T-helper 2 cell (primary cell): ENCODE data around the gene SDC3.

Experiments used
- DNase-seq, 5 experiments: peaks; one replicate each; pipeline versions ENCODE4 v3.0.0 to v3.0.0-alpha.2; 2012 to 2022

Gene SDC3

DNA sequence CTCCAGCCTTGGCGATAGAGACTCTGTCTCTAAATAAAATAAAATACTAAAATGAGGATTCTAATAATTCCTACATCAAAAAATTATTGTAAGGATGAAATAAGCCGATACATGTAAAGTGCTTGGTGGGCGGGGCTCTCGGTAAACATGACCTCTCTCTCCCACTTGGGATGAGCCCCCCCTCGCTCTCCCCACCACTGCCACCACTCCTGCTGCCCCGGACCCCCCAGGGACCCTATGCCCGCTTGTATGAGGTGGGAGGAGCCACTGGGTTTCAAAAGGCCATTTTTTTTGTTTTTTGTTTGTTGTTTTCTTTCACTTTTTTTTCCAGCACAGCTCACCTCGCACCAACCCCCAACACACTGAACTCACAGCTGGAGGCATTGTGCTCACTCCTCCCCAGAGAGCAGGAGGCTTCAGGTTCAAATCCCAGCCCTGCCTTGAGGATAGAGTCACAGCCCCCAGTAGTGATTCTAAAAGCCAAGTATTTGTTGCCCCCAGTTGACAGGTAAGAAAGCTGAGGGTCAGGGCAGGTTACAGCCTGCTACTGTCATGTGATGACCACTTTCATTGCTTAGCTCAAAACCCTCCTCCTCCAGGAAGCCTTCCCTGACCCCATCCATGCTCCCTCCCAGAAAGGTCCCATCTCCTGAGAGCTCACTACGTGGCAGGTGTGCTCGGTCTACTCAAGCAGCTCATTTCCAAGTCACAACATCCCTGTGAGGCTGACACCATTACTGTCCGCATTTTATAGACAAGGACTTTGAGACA lies 4.2 kb downstream of the SDC3 start:
- DNase-seq: no peak

DNA sequence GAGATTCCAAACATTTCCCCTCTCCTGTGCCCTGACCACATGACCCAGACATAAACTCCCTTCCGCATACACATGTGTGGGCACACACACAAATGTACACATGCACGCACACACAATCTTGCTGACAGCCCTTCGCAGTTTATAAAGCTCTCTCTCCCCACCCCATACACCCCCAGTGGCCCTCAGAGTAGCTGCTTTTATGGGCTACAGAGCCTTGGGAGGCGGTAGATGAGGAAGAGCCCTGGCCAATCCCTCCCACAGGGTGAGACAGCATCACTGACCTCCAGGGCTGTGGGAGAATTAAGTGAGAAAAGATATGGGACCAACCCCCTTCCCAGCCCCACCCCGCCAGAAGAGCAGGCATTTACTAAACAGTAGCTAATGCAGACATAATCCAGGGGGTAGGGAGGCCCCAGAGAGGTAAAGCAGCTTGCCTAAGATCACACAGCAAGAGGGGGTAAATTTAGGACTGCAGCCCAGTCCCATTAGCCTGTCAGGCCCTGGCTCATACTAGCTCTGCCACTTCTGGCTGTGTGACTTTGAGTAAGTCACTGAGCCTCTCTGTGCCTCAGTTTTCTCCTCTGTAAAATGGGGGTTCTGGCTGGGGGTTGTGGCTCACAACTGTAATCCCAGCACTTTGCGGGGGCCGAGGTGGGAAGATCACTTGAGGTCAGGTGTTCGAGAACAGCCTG lies 5.1 kb downstream of the SDC3 start:
- DNase-seq: no peak

DNA sequence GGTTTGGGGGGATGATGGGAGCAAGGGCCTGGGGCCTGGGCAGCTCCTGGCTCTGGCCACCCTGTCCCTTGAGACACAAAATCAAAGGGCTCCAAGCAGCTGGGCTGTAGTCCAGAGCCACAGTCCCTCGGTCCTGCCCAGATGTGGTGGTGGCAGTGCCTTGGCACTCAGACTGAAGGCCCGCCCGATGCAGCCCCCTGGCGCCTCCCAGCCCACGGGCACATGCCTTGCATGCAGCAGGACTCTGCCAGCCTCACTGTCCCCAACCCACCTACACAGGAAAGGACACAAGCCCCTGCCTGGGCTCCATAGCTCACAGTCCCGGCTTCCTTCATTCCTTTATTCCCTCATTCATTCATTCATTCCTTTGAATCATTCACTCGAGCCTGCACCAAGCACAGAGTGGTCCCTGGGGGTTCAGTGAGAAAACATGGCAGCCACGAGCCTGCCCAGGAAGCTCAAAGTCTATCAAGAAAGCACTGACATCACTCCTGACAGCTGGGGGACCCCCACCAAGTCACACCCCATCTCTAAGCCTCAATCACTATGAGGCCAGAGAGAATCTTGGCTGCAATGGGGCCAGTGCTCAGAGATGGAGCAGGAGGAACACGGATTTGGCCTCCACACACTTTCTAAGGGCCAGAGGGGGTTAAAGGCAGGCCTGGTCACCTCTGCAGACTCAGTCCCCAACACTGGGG lies 5.8 kb downstream of the SDC3 start:
- DNase-seq: no peak

DNA sequence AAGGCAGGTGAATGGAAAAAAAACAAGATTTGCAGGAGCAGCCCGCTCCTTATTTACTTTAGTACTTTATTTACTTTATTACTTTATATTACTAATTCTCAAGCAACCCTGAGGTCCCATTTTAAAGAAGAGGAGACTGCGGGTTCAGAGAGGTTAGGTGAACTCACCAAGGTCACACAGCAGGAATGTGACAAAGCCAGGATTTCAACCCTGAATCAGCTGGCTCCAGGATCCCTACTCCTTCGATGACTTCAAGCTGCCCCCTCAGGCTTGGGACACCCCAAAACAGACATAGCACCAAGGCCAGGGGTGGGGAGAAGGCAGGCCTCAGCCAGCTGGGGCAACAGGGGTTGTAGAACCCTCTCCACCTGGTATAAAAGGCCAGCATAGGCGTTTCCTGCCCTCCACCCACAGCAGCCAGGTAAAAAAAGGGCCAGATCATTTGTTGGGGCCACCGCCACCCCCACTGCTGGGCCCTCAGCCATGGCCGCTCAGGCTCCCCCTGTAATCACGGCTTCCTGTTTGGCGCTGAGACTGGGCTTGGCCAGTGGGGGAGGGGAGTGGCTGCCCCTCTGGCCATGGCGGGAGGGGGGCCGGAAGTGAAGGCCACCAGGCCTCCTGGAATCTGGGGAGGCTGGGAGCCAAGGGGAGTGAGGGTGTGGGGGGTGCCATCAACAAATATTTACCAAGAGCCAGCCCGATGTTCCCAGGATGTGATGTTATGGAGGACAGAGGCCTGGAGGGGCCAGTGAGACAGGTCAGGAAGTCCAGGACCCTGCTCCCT lies 6.6 kb downstream of the SDC3 start:
- DNase-seq: no peak

DNA sequence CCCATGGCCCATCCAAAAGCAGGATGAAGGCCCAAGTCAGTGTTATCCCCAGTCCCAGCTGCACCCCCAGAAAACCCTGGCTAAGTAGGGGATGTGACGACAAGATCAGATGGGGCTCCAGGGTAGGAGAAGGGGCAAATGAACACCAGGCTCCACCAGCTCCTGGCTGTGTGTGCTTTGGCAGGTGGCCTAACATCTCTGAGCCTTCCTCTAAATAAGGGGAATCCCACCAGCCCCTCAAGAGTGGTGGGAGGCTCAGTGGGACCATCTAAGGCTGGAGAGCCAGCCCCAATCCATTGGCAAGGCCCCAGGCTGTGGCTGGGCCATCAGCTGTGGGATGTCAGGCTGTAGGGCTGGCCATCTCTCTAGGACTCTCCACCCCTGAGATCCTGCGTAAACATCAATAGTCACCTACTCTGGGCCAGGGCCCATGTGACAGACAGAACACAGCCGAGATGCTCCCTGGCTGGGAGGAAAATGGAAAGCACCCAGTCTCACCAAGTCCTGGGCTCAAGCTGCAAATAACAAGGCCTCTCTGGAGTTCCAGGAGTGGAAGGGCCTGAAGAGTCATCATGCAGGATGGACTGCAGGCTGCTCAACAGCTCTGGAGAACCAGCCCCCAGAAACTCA lies 7.5 kb downstream of the SDC3 start:
- no peak for DNase-seq

DNA sequence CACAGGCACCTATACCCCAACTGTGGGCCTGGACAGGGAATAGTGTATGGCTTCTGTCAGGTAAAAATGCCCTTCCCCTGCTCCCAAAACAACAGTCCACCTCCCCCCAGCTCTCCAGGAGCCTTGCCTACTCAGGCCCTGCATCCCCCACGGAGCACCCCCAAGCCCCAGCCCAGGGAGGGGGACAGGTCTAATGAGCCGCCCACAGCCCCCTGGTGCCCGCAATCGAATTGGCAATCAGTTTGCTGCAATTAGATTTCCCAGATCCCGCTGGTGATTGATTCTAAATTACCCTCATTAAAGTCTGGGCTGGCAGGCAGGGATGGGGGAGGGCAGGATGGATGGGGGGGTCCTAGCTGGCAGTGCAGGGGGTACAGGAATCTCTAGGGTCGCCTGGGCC lies 8.1 kb downstream of the SDC3 start:
- DNase-seq: no peak

DNA sequence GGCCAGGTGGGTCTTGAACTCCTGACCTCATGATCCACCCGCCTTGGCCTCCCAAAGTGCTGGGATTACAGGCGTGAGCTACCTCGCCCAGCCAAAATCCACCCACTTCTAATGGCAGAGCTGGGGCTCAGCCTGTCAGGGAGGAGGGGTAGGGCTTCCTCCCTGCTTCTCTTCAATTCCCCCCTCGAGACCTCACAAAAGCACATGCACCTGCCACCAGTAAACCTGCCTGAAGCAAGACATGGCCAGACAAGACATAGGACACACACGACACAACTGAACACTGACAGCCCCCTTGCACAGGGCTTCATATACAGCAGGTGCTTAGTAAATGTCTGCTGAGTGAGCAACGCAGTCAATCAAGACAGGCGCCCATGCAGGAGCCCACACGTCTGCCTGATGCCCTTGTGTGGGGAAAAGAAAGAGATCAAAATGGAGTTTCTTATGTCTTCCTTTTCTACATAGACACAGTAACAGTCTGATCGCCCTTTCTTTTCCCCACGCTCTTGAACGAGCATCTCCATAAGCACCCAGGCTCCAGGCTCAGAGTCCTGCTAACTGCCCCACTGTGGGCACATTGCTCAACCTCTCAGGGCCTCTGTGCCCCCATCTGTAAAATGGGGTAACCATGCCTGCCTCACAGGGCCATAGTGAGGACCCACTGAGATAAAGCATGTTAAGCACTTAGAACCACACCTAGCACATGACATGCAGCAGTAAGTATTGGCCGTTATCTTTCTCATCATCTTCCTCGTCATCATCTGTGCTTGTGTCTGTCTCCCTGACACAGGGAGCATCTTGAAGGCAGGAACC lies 8.8 kb downstream of the SDC3 start:
- no peak for DNase-seq

DNA sequence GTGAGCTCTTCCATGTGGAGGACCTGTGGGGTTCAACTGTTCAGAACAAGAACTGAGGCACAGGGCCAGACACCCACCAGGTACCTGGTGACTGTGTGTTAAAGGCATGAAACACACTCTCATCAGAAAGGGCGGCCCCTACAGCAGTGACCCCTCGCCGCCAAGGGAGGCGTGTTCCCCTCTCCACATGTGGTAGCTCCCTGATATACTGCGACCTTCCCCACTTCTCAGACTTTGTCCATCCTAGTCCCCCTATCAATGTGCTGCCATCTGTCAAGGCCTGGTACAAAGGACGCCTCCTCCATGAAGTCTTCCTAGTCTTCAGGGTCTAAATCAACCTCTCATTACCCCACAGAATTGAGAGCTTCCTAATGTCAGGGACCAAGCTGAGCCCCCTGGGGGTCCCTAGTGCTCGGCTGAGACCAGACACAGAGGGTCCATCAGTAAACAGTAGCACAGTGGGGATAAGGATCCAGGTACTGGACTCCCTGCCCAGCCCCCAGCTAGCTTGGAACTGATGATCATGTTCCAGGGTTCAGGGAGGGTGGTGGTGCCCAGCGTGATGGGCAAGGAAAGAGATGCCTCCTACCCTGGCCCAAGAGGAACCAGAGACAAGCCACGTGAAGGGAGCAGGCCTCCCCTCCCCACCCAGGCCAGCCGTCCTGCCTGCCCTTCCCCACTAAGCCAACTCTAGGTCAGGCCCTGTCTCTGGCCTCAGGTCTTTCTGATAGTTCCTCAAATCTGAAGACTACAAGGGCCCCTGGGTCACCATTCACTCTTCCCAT lies 10.3 kb downstream of the SDC3 start:
- no peak for DNase-seq

DNA sequence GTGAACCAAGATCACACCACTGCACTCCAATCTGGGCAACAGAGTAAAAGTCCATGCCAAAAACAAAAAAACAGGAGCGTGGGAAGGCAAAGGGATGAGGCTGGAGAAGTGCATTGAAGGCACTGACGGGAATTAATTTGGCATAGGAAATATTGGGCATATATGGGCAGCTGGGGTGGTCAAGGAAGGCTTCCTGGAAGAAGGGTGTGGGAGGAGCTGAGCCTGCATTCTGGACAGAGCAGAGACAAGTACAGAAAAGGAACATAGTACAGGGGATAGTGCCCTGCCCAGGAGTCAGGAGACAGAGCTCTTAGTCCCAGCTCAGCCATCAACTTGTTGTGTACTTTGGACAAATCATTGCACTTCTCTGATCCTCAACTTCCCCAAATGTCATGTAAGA lies 11.7 kb downstream of the SDC3 start:
- DNase-seq: no peak

DNA sequence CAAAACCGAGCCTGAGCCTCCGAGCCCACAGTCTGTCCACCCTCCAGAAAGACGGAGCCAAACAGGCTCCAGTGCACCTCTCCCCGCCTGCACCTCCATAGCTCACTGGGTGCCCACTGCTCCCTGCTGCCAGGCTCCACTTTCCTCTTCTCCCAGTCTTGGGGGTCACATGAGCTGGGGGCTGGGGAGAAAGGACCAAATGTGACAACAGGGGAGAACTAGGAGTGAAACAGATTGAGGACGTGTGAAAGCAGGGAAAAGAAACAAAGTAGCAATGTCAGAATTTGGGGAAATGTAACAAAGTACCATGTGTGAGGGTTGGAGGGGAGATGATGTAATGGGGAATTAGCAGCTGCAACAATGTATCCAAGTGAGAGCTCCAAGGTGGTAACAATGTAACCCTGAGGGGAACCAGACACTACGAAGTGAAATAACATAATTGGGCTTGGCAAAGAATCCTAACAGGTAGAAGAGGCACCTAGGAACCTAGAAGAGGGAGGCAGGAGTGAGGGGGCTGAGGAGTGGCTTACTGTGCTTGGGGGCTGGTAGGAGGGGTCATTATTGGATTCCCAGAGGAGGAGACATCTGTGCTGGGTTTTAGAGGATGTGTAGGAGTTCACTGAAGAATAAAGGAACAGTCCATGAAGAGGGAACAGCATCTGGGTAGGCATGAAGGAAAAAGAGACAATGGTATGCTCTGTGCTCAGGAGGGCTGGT lies 12.5 kb downstream of the SDC3 start:
- no peak for DNase-seq

DNA sequence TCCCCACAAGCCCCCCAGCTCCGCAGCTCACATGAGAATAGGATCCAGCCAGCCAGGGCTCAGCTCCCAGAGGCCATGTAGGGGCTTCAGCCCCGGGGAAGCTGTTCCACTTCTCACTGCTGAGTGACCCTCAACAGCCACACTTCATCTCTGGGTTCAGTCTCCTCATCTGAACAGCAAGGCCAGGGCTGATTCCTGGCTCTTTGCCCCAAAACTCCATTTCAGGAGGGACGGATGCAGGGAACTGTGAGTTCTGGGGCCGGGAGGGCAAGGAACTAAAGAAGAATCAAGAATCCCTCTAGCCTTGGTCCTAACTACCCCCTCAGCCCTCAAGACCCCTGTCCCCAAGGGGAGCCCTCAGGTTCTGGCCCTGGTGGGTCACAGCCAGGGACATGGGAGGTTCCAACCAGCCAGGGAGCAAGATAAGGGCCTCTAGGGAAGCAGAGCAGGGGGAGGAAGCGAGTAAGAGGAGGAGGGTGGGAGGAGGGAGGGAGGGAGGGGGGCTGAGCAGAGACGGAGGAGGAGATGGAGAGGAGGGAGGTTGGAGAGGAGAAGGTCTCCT lies 13.1 kb downstream of the SDC3 start:
- no peak for DNase-seq

DNA sequence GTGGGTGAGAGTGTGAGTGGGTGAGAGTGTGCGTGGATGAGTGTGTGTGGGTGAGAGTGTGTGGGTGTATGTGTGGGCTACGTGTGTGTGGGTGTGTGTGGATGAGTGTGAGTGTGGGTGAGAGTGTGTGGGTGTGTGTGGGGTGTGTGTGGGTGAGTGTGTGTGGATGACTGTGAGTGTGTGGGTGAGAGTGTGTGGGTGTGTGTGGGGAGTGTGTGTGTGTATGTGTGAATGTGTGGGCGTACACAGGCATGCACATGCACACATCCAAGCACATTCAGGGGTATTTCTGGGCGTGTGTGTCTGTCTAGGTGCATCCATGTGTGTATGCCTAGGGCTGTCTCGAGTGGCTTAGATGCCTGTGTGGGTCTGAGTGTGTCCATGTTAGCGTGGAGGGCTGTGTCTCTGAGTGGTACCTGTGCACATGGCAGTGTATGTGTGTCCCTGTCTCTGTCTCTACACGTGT lies 14.0 kb downstream of the SDC3 start:
- no peak for DNase-seq

DNA sequence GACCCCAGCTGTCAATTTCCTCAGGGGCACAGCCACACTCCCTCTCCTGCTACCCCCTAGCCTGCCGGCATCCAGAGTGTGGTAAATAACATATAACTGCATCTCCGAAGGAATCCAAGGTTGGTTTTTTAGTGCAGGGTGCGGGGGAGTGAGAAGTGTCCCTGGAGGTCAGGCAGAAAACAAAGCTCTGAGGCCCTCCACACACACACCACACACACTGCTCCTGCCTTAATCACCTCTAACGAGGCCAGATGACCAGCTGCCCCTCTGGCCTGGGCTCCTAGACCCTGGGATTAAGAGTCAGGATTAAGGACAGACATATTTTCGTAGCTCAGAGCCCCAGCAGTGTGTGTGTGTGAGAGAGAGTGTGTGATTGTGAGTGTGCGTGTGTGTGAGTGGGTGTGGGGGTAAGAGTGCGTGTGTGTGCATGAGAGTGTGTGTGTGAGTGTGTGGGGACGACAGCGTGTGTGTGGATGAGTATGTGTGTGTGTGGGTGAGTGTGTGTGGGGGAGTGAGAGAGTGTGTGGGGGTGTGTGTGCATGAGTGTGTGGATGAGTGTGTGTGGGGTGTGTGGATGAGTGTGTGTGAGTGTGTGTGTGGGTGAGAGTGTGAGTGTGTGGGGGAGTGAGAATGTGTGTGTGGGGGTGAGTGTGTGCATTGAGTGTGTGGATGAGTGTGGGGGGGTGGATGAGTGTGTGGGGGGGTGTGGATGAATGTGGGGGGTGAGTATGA lies 14.6 kb downstream of the SDC3 start:
- DNase-seq: no peak

DNA sequence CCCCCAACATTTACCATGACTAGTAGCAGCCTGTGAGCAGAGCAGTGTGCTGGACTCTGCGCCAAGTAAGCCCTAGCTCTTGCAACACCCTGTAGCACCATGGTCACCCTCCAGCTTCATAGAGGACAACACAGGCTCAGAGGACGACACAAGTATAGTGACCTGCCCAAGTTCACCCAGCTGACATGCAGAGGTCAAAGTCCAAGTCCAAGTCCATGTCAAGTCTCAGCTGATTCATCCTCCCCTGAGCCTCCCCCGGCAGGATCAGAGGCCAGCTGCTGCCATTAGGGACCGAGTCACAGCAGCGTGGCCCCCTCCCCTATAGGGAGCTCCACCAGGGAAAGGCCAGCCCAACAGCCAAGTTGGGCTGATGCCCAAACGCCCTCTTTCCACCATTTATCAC lies 15.9 kb downstream of the SDC3 start:
- no peak for DNase-seq

DNA sequence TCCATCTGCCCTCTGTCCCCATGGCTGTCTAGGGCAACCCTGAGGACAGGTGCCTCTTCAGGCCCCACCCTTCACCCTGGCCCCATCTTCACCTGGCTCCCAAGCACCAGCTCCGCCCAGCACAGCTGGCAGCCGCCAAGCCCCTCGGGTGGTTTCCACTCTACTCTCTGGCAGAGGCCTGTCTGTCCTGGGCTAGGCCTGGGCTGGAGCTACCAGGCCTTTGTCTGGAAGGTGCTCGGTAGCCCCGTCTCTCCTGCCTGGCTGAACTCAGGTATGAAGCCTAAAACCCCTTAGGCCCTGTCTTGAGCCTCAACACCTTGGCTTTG lies 17.4 kb downstream of the SDC3 start:
- DNase-seq: no peak

DNA sequence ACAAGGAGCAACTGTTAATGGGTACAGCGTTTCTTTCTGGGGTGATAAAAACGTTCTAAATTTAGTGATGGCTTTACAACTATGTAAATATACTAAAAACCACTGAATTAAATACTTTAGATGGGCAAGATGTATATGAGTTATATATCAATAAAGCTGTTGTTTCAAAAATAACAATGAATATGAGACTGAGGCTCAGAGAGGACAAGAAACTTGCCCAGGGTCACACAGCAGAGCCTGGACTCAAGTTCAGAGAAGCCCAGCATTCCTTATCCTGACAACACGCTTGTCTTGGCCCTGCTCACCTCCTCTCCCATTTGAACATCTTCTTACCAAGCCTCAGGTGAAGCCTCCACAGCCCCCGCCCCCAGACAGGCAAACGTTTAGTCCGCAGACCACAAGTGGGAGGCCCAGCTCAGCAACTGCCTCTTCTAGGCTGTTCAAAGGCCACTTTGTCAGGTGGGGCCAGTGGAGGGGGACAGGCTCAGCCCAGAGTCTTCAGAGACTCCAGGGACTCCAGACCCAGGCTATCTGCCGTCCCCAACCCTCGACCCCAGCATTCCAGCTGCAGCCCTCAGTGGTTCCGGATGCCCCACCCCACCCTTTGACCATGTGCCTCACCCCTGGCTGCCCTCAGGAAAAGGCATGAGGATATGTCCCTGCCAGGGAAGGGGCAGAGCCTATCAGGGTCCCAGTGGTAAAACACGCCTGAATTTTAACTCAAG lies 17.9 kb downstream of the SDC3 start:
- no peak for DNase-seq

DNA sequence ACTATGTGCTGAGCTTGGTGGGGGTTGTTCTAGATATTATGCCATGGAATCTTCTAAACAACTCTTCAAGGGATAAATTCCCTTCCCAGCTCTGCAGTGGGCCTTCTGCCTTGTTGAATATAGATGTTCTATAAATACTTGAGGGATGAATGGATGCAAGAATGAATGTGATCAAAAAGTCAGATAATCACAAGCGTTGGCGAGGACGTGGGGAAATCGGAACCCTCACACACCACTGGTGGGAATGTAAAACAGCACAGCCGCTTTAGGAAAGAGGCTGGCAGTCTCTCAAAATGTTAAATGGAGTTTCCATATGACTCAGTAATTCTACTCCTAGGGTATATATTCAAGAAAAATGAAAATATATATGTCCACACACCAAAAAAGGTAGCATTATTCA lies 19.0 kb downstream of the SDC3 start:
- no peak for DNase-seq

DNA sequence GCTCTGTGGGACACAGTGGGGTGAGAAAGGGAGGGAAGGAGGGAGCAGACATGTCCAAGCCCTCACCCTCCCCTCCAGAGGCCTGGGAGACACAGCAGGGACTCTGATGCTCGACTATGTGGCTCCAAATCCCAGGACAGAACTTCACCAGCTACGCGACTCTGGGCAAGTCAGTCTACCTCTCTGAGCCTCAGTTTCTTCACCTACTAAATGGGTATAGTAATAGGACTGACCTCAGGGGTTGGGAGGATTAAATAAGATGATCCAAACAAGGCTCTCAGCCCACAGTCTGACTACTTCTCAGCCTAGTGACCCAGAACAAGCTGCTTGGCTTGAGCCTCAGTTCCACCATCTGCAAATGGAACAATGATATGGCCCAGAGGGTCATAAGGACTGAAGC lies 19.6 kb downstream of the SDC3 start:
- no peak for DNase-seq

DNA sequence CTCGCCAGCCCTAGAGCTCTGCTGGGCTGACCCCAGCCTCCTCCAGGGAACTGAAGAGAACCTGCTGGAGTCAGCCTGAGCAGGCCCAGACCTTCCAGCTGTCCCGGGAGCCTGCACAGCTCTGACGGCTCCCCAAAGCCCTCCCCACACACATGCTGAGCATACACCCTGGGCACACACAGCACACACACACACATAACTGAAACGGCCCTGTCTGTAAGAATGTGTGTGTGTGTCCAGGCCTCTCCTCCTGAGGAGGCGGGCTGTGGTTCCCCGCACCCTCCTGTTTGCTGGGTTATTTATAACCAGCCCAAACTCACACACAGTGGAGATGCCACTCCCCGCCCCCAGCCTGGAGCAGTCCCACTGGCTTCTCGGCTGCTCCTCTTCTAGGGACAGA lies 20.2 kb downstream of the SDC3 start:
- no peak for DNase-seq
